Panc1 (cell line): ENCODE results near the gene IFTAP. TPM values are rescaled to one million over a fixed set of nuclear protein-coding genes. Genes with fewer than 3 reads are reported as not detected.

ENCODE experiments used
- ATAC-seq: fragments of 200-7000 bp; cut with Tn5 transposase; 2 replicates; pipeline ENCODE4 v1.9.1; 2020; ENCODE audit warnings: mild to moderate bottlenecking, moderate library complexity
- BruUV-seq: library from RNA; stranded (reverse); fragments of 400-500 nt; replicated peaks from 2 replicates; lab custom pipeline; 2021; lab: Mats Ljungman, UMichigan
- CTCF ChIA-PET: fragments of 300-600 bp; sonication (Branson Sonifier 250); formaldehyde crosslinking; loops from one replicate; lab custom pipeline; 2022; ENCODE audit warnings: antibody characterized with exemption; lab: Charles Lee
- POLR2A ChIA-PET: fragments of 300-600 bp; sonication (Branson Sonifier 250); formaldehyde crosslinking; loops from one replicate; lab custom pipeline; 2022; ENCODE audit warnings: antibody characterized with exemption; lab: Charles Lee
- DNase-seq: peaks from one replicate; pipeline ENCODE4 v3.0.0-alpha.2; 2010; ENCODE audit warnings: low read depth, low spot score
- H3K27ac ChIP-seq: 2 replicates; pipeline ENCODE4 v1.5.1; 2011; ENCODE audit warnings: mild to moderate bottlenecking, low read length, inconsistent platforms
- H3K27me3 ChIP-seq: fragments of 200-500 bp; sonication (Bioruptor generic); 2 replicates; pipeline ENCODE4 v1.6.0; 2014; ENCODE audit warnings: low read length, inconsistent platforms; ENCODE audit not compliant: control insufficient read depth, insufficient read depth
- H3K36me3 ChIP-seq: fragments of 200-500 bp; sonication (Bioruptor generic); 2 replicates; pipeline ENCODE4 v1.5.1; 2014; ENCODE audit warnings: inconsistent platforms, mild to moderate bottlenecking, low read length, moderate library complexity; ENCODE audit not compliant: control insufficient read depth, insufficient read depth
- H3K4me1 ChIP-seq: 2 replicates; pipeline ENCODE4 v1.5.1; 2011; ENCODE audit warnings: inconsistent platforms, mild to moderate bottlenecking, low read length, moderate library complexity; ENCODE audit not compliant: control insufficient read depth, insufficient read depth
- H3K4me3 ChIP-seq, 2 experiments: 2 replicates each; pipeline ENCODE4 v1.5.1; 2011 to 2012; ENCODE audit warnings: low read depth in 2 of 2, low read length in 2 of 2, mild to moderate bottlenecking in 2 of 2, inconsistent platforms in 1 of 2, moderate library complexity in 1 of 2
- H3K9me3 ChIP-seq: fragments of 200-500 bp; sonication (Bioruptor generic); 2 replicates; pipeline ENCODE4 v1.5.1; 2014; ENCODE audit warnings: low read depth, mild to moderate bottlenecking, inconsistent platforms, low read length, moderate library complexity; ENCODE audit not compliant: control insufficient read depth, insufficient read depth
- POLR2AphosphoS5 ChIP-seq: IDR thresholded peaks from 2 replicates; pipeline ENCODE4 v1.6.1; 2012; ENCODE audit warnings: mild to moderate bottlenecking, low read depth, low read length, moderate library complexity
- SIN3A ChIP-seq: IDR thresholded peaks from 2 replicates; pipeline ENCODE4 v1.6.1; 2012; ENCODE audit warnings: low read depth, mild to moderate bottlenecking, low read length, moderate library complexity, borderline replicate concordance; ENCODE audit not compliant: insufficient read depth
- TCF7L2 ChIP-seq: IDR thresholded peaks from 2 replicates; pipeline ENCODE4 v1.6.1; 2011; ENCODE audit warnings: mild to moderate bottlenecking, low read depth, low read length, inconsistent platforms
- in situ Hi-C: cut with HindIII; loops from 2 replicates; pipeline ENCODE4 v1.10.0; 2016; ENCODE audit warnings: low sequenced_read_pairs, low pct_unique_long_range_greater_than_20kb
- intact Hi-C: fragments of 100-400 bp; cut with micrococcal nuclease; formaldehyde crosslinking; loops from one replicate; pipeline ENCODE4 v1.10.0; 2022; ENCODE audit not compliant: unreplicated experiment
- total RNA-seq: library from RNA; stranded (reverse); gene quantifications from one replicate; pipeline ENCODE4 v1.2.1, GENCODE V29; 2021; ENCODE audit not compliant: unreplicated experiment
- TF ChIP-seq, protein P1 (sequence below): fragments of 450-650 bp; IDR thresholded peaks from 2 replicates; pipeline ENCODE4 v1.5.1; 2017; ENCODE audit warnings: mild to moderate bottlenecking
- TF ChIP-seq, protein P2 (sequence below), 2 experiments: IDR thresholded peaks; 2 replicates each; pipeline ENCODE4 v1.6.1; 2011 to 2012; ENCODE audit warnings: low read depth in 2 of 2, control low read depth in 1 of 2, low read length in 1 of 2, mild to moderate bottlenecking in 1 of 2, moderate library complexity in 1 of 2; ENCODE audit not compliant: insufficient read depth in 1 of 2

Gene IFTAP
- total RNA-seq, 1 experiment from 2014 or later, result 18.2 TPM

DNA sequence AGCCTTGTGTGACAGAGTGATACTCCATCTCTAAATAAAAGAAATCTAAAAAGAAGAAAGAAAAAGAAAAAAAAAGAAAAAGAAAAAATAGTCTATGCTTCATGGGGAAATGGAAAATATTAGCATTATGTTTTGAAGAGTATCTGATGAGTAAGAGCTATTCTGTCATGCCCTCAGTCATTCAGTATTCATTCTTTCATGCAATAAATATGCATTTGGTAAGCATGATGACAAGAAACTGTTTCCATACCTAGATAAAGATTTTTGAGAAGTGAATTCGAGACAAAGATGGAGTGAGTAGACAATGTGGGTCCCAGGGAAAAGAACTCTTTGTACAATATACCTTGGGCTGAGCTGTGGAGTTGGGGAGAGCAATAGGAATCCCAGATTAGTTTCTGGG, 6.2 kb upstream of the IFTAP start:
- no peaks in the 10 kb centered on the region for H3K36me3 ChIP-seq
- H3K4me3 ChIP-seq, result no peak overlapping the region
- POLR2A ChIA-PET, result no interaction called here
- DNase-seq, result no peak
- no TSS peak for BruUV-seq
- ATAC-seq, result no peak
- no peak overlapping the region for H3K27ac ChIP-seq
- in situ Hi-C loops, result no loop called here
- H3K4me1 ChIP-seq, result no peaks in the 10 kb centered on the region
- no peaks in the 10 kb centered on the region for H3K9me3 ChIP-seq
- intact Hi-C loops, result no loop called here
- TF ChIP-seq, protein P1, sequence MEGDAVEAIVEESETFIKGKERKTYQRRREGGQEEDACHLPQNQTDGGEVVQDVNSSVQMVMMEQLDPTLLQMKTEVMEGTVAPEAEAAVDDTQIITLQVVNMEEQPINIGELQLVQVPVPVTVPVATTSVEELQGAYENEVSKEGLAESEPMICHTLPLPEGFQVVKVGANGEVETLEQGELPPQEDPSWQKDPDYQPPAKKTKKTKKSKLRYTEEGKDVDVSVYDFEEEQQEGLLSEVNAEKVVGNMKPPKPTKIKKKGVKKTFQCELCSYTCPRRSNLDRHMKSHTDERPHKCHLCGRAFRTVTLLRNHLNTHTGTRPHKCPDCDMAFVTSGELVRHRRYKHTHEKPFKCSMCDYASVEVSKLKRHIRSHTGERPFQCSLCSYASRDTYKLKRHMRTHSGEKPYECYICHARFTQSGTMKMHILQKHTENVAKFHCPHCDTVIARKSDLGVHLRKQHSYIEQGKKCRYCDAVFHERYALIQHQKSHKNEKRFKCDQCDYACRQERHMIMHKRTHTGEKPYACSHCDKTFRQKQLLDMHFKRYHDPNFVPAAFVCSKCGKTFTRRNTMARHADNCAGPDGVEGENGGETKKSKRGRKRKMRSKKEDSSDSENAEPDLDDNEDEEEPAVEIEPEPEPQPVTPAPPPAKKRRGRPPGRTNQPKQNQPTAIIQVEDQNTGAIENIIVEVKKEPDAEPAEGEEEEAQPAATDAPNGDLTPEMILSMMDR, result no peak
- TF ChIP-seq, protein P2, sequence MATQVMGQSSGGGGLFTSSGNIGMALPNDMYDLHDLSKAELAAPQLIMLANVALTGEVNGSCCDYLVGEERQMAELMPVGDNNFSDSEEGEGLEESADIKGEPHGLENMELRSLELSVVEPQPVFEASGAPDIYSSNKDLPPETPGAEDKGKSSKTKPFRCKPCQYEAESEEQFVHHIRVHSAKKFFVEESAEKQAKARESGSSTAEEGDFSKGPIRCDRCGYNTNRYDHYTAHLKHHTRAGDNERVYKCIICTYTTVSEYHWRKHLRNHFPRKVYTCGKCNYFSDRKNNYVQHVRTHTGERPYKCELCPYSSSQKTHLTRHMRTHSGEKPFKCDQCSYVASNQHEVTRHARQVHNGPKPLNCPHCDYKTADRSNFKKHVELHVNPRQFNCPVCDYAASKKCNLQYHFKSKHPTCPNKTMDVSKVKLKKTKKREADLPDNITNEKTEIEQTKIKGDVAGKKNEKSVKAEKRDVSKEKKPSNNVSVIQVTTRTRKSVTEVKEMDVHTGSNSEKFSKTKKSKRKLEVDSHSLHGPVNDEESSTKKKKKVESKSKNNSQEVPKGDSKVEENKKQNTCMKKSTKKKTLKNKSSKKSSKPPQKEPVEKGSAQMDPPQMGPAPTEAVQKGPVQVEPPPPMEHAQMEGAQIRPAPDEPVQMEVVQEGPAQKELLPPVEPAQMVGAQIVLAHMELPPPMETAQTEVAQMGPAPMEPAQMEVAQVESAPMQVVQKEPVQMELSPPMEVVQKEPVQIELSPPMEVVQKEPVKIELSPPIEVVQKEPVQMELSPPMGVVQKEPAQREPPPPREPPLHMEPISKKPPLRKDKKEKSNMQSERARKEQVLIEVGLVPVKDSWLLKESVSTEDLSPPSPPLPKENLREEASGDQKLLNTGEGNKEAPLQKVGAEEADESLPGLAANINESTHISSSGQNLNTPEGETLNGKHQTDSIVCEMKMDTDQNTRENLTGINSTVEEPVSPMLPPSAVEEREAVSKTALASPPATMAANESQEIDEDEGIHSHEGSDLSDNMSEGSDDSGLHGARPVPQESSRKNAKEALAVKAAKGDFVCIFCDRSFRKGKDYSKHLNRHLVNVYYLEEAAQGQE (IDR thresholded peaks at IDR 0.05; ENCODE audit: insufficient read depth in 1 of 2, low read depth in 2 of 2, low read length in 1 of 2), result no peak
- no peak for TF ChIP-seq SIN3A
- CTCF ChIA-PET, result interaction anchor here (0.7 kb wide), 1 partner anchor 676 kb away, joined by 3 read pairs; no protein-coding TSS in a partner anchor
- peaks cover 10% of the 10 kb centered on the region for H3K27me3 ChIP-seq

DNA sequence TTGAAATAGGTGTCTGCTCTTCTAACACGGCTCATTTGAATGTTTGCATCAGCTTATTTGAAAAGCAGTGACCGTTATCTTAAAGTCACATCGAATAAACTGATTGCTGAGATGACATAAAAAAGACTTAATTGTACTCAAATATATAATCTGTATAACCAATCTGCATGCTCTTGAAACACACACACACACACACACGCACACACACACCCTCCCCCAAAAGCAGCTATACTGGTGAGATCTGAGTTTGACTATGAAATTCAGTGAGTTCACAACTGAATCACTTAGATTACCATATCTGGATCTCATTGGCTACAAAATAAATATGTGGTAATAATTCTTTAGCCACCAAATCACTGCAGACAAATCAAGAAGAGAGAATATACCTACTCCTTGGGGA, 3.8 kb upstream of the IFTAP start:
- BruUV-seq, result no TSS peak
- intact Hi-C loops, result no loop called here
- no peaks in the 10 kb centered on the region for H3K9me3 ChIP-seq

More for the DNA sequence above, 3.8 kb upstream of the IFTAP start:
- ATAC-seq (no peak), DNase-seq (no peak)
- Histone ChIP-seq H3K4me3 (no peak overlapping the region), H3K27ac (no peak overlapping the region), H3K4me1 (no peaks in the 10 kb centered on the region; the same call in 1 of the 2 replicates), H3K36me3 (no peaks in the 10 kb centered on the region; the same call in 1 of the 2 replicates), H3K27me3 (peaks cover 10% of the 10 kb centered on the region)
- ChIA-PET POLR2A (no interaction called here), CTCF (no interaction called here)
- TF ChIP-seq POLR2AphosphoS5 (no peak), SIN3A (no peak), TCF7L2 (no peak)
- TF ChIP-seq, protein P1, result no peak
- TF ChIP-seq, protein P2 (IDR thresholded peaks at IDR 0.05; ENCODE audit: insufficient read depth in 1 of 2, low read depth in 2 of 2, low read length in 1 of 2), result no peak
- in situ Hi-C loops, result no loop called here
